SK-N-SH (cell line): ENCODE results near the gene ITPRIPL2. TPM values are rescaled to one million over a fixed set of nuclear protein-coding genes. Genes with fewer than 3 reads are reported as not detected.

Source experiments
- CTCF ChIA-PET: fragments of 300-600, 350-600 bp; formaldehyde crosslinking; extraction: SDS; loops from one replicate; lab custom pipeline; 2021; lab: Yijun Ruan, JAX
- POLR2A ChIA-PET: fragments of 350-600 bp; sonication (Branson Sonifier 250); formaldehyde crosslinking; extraction: SDS; loops from one replicate; lab custom pipeline; 2020; ENCODE audit warnings: antibody characterized with exemption, inconsistent platforms; lab: Yijun Ruan, JAX
- DNase-seq: peaks from one replicate; pipeline ENCODE4 v3.0.0; 2012
- H2AFZ ChIP-seq: fragments of 200-600 bp; sonication (generic); 2 replicates; pipeline ENCODE4 v1.8.1; 2016; ENCODE audit warnings: antibody characterized with exemption, mild to moderate bottlenecking, low read depth
- H3F3A ChIP-seq: fragments of 200-600 bp; sonication (generic); replicated peaks from 2 replicates; pipeline ENCODE3; 2016; ENCODE audit warnings: antibody characterized with exemption, mild to moderate bottlenecking; ENCODE audit not compliant: insufficient read depth
- H3K27ac ChIP-seq, 2 experiments: fragments of 200-500 bp in 1 of 2; fragments of 200-600 bp in 1 of 2; sonication (Bioruptor generic) in 1 of 2; sonication (generic), shearing (Covaris generic) in 1 of 2; 2 replicates each; pipeline versions ENCODE4 v1.5.1 to v1.6.1; 2014 to 2016; ENCODE audit warnings: low read depth in 2 of 2, inconsistent platforms in 1 of 2, low read length in 1 of 2, mild to moderate bottlenecking in 1 of 2, mixed read lengths in 1 of 2
- H3K27me3 ChIP-seq: fragments of 200-600 bp; sonication (generic), shearing (Covaris generic); 2 replicates; pipeline ENCODE4 v1.6.1; 2016; ENCODE audit warnings: mixed run types; ENCODE audit not compliant: insufficient read depth
- H3K36me3 ChIP-seq, 2 experiments: fragments of 200-500 bp in 1 of 2; fragments of 200-600 bp in 1 of 2; sonication (Bioruptor generic) in 1 of 2; sonication (generic) in 1 of 2; replicated peaks in 1 of 2; 2 replicates each; pipeline versions ENCODE3 to v1.5.1; 2014 to 2016; ENCODE audit warnings: low read length in 1 of 2, mild to moderate bottlenecking in 1 of 2; ENCODE audit not compliant: insufficient read depth in 2 of 2, control insufficient read depth in 1 of 2
- H3K4me1 ChIP-seq, 2 experiments: fragments of 200-500 bp in 1 of 2; fragments of 200-600 bp in 1 of 2; sonication (Bioruptor generic) in 1 of 2; sonication (generic), shearing (Covaris generic) in 1 of 2; 2 replicates each; pipeline versions ENCODE4 v1.5.1 to v1.6.1; 2014 to 2016; ENCODE audit warnings: low read depth in 1 of 2, low read length in 1 of 2, mixed run types in 1 of 2; ENCODE audit not compliant: insufficient read depth in 2 of 2, control insufficient read depth in 1 of 2
- H3K4me2 ChIP-seq: fragments of 200-600 bp; sonication (generic), shearing (Covaris generic); 2 replicates; pipeline ENCODE4 v1.6.1; 2017; ENCODE audit warnings: mixed run types
- H3K4me3 ChIP-seq, 2 experiments: fragments of 200-500 bp in 1 of 2; fragments of 200-600 bp in 1 of 2; sonication (Bioruptor generic) in 1 of 2; sonication (generic), shearing (Covaris generic) in 1 of 2; 2 replicates each; pipeline versions ENCODE4 v1.5.1 to v1.8.1; 2014 to 2016; ENCODE audit warnings: low read depth in 2 of 2, inconsistent platforms in 1 of 2, low read length in 1 of 2, mild to moderate bottlenecking in 1 of 2, mixed read lengths in 1 of 2, moderate library complexity in 1 of 2
- H3K79me2 ChIP-seq: fragments of 200-600 bp; sonication (generic); 2 replicates; pipeline ENCODE4 v1.8.1; 2017; ENCODE audit warnings: mild to moderate bottlenecking; ENCODE audit not compliant: insufficient read depth
- H3K9ac ChIP-seq: fragments of 200-600 bp; sonication (generic); 2 replicates; pipeline ENCODE4 v1.6.1; 2017; ENCODE audit warnings: mixed run types
- H3K9me2 ChIP-seq: fragments of 200-600 bp; sonication (generic); 2 replicates; pipeline ENCODE4 v1.6.1; 2017; ENCODE audit warnings: mixed run types
- H3K9me3 ChIP-seq: fragments of 200-600 bp; sonication (generic); 2 replicates; pipeline ENCODE4 v1.6.1; 2017; ENCODE audit warnings: mixed run types, mild to moderate bottlenecking, moderate library complexity
- H4K20me1 ChIP-seq: fragments of 200-600 bp; sonication (generic); 2 replicates; pipeline ENCODE4 v1.6.1; 2017; ENCODE audit warnings: mild to moderate bottlenecking, mixed run types; ENCODE audit not compliant: insufficient read depth
- CHD2 ChIP-seq: fragments of 150-350 bp; IDR thresholded peaks from 2 replicates; pipeline ENCODE4 v1.6.1; 2018; ENCODE audit warnings: low read length; ENCODE audit not compliant: partially characterized antibody
- EP300 ChIP-seq, 2 experiments: IDR thresholded peaks; 2 replicates each; pipeline versions ENCODE4 v1.4.0 to v1.6.1; 2012; ENCODE audit warnings: borderline replicate concordance in 1 of 2, low read depth in 1 of 2, low read length in 1 of 2
- EZH2phosphoT487 ChIP-seq: fragments of 200-600 bp; sonication (generic); IDR thresholded peaks from 2 replicates; pipeline ENCODE4 v1.6.1; 2017; ENCODE audit warnings: low read depth, mixed run types, mild to moderate bottlenecking, antibody characterized with exemption, moderate library complexity, borderline replicate concordance
- FOSL2 ChIP-seq: IDR thresholded peaks from 2 replicates; pipeline ENCODE4 v1.4.0; 2012; ENCODE audit warnings: low read depth, mild to moderate bottlenecking, moderate library complexity, borderline replicate concordance
- FOXJ3 ChIP-seq: sonication (generic); formaldehyde crosslinking; IDR thresholded peaks from 2 replicates; pipeline ENCODE4 v1.5.1; 2020; ENCODE audit warnings: mild to moderate bottlenecking, missing genetic modification reagents
- FOXM1 ChIP-seq: IDR thresholded peaks from 2 replicates; pipeline ENCODE4 v1.4.0; 2012; ENCODE audit warnings: low read depth, mild to moderate bottlenecking
- MXI1 ChIP-seq: IDR thresholded peaks from 2 replicates; pipeline ENCODE4 v1.6.1; 2012; ENCODE audit warnings: mild to moderate bottlenecking, low read depth, low read length, improper control_type of control experiment
- POLR2AphosphoS5 ChIP-seq: IDR thresholded peaks from 2 replicates; pipeline ENCODE4 v1.6.1; 2012; ENCODE audit warnings: low read depth, low read length
- RFX5 ChIP-seq: IDR thresholded peaks from 2 replicates; pipeline ENCODE4 v1.6.1; 2012; ENCODE audit warnings: mild to moderate bottlenecking, improper control_type of control experiment, low read length
- RXRA ChIP-seq: IDR thresholded peaks from 2 replicates; pipeline ENCODE4 v1.4.0; 2012; ENCODE audit warnings: low read depth, mild to moderate bottlenecking, borderline replicate concordance
- SIN3A ChIP-seq: IDR thresholded peaks from 2 replicates; pipeline ENCODE4 v1.6.1; 2012; ENCODE audit warnings: low read depth, mild to moderate bottlenecking, low read length, moderate library complexity, borderline replicate concordance
- SMC3 ChIP-seq: IDR thresholded peaks from 2 replicates; pipeline ENCODE4 v1.6.1; 2012; ENCODE audit warnings: low read depth, low read length, improper control_type of control experiment
- TAF1 ChIP-seq: IDR thresholded peaks from 2 replicates; pipeline ENCODE4 v1.6.1; 2012; ENCODE audit warnings: low read depth, mild to moderate bottlenecking, low read length, moderate library complexity, borderline replicate concordance
- WGBS: methylation state at CpG from one replicate; pipeline ENCODE4 v1.1.6; 2017; ENCODE audit warnings: low lambda C conversion rate; 5-methylcytosine and 5-hydroxymethylcytosine counted together
- polyA plus RNA-seq, 3 experiments: library from polyadenylated mRNA; depleted of rRNA; stranded (reverse); fragments of >200 nt; gene quantifications; 2 replicates each; pipeline ENCODE4 v1.2.3, GENCODE V29; 2012
- TF ChIP-seq, protein P1 (sequence below): IDR thresholded peaks from 2 replicates; pipeline ENCODE4; 2012
- TF ChIP-seq, protein P2 (sequence below): IDR thresholded peaks from 2 replicates; pipeline ENCODE4 v1.6.1; 2012; ENCODE audit warnings: mild to moderate bottlenecking, low read depth, low read length, moderate library complexity
- TF ChIP-seq, protein P3 (sequence below): fragments of 150-350 bp; IDR thresholded peaks from 2 replicates; pipeline ENCODE4 v1.6.1; 2016; ENCODE audit warnings: mild to moderate bottlenecking, low read depth, low read length

Gene ITPRIPL2
- polyA plus RNA-seq, 1 of the 3 experiments (the other 2 are of a cell fraction) = 4.3 TPM

DNA sequence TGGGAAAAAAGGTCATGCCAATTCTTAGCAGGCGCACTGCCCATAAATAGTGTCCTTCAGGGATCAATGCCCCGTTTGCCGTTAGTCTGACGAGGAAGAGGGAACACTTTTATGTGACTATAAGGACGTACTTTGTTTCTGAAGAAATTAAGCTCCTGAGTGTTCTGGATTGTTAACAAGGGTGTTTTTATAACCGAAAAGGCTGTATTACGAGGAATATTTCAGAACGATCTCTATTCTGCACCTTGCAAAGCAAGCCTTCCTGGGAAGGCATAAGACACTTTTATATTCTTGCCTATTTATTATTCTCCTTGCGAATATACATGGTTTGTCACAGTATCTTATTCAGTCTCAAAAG lies 29.8 kb downstream of the ITPRIPL2 start:
- no peaks in the 10 kb centered on the region for H3K9me2 ChIP-seq
- ChIA-PET POLR2A (no interaction called here), CTCF (interaction anchor here (0.6 to 2.4 kb wide), 6 partner anchors 12 to 245 kb away, joined by 3 to 7 read pairs (median 4); partner anchors contain the start of gene ITPRIPL2)
- no peak for DNase-seq
- peaks cover 5 to 11% of the 10 kb centered on the region in 2 experiments; a peak in 3 of 4 replicates for H3K4me1 ChIP-seq
- no peaks in the 10 kb centered on the region for H4K20me1 ChIP-seq
- no peaks in the 10 kb centered on the region for H3K36me3 ChIP-seq
- TF ChIP-seq CHD2 (no peak), SMC3 (no peak), SIN3A (no peak), EZH2phosphoT487 (no peak), FOSL2 (no peak), TAF1 (no peak), RFX5 (no peak), FOXJ3 (no peak), FOXM1 (no peak), RXRA (no peak), POLR2AphosphoS5 (no peak), EP300 (IDR thresholded peaks at IDR 0.05; ENCODE audit: borderline replicate concordance in 1 of 2, low read depth in 1 of 2, low read length in 1 of 2) (no peak)
- TF ChIP-seq, protein P1, sequence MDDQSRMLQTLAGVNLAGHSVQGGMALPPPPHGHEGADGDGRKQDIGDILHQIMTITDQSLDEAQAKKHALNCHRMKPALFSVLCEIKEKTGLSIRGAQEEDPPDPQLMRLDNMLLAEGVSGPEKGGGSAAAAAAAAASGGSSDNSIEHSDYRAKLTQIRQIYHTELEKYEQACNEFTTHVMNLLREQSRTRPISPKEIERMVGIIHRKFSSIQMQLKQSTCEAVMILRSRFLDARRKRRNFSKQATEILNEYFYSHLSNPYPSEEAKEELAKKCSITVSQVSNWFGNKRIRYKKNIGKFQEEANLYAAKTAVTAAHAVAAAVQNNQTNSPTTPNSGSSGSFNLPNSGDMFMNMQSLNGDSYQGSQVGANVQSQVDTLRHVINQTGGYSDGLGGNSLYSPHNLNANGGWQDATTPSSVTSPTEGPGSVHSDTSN = no peak
- no peak overlapping the region for H3K9ac ChIP-seq
- H3K79me2 ChIP-seq = no peaks in the 10 kb centered on the region
- H3K27ac ChIP-seq = no peak overlapping the region
- H3K4me3 ChIP-seq = no peak overlapping the region
- H3K27me3 ChIP-seq = no peaks in the 10 kb centered on the region
- no peaks in the 10 kb centered on the region for H3F3A ChIP-seq
- H3K9me3 ChIP-seq = no peaks in the 10 kb centered on the region
- 57% methylated on average over 9 of the region's 9 CpGs for WGBS
- no peak overlapping the region for H3K4me2 ChIP-seq
- H2AFZ ChIP-seq = no peak overlapping the region

DNA sequence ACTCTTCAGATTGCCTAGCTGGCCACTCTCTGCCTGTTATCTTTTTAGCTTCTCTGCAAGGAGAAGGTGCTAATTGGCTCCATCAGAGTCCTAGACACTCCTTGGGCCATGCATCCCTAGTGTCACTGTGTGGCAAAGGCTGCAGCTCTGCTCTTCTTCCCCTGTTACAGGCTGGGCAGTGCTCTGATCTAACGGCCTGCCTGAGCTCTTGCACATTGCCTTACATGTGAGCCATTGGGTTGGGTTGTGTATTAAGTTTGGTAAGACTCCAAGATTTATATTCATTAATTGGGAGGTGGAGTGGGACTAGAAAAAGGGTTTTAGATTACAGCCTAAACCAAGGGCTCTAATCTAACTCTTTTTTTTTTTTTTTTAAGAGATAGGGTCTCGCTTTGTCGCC lies 31.2 kb downstream of the ITPRIPL2 start:
- 78% methylated on average over 3 of the region's 3 CpGs for WGBS
- Histone ChIP-seq H3K9me2 (no peaks in the 10 kb centered on the region), H3F3A (no peaks in the 10 kb centered on the region), H3K4me3 (no peak overlapping the region), H2AFZ (no peak overlapping the region), H3K9me3 (no peaks in the 10 kb centered on the region), H3K4me2 (no peak overlapping the region), H4K20me1 (no peaks in the 10 kb centered on the region), H3K27ac (no peak overlapping the region), H3K36me3 (no peaks in the 10 kb centered on the region), H3K9ac (no peak overlapping the region), H3K4me1 (peaks cover 0 to 3% of the 10 kb centered on the region in 2 experiments; a peak in 2 of 4 replicates), H3K27me3 (no peaks in the 10 kb centered on the region), H3K79me2 (no peaks in the 10 kb centered on the region)
- DNase-seq = no peak
- TF ChIP-seq, protein P1 = no peak
- TF ChIP-seq, protein P2, sequence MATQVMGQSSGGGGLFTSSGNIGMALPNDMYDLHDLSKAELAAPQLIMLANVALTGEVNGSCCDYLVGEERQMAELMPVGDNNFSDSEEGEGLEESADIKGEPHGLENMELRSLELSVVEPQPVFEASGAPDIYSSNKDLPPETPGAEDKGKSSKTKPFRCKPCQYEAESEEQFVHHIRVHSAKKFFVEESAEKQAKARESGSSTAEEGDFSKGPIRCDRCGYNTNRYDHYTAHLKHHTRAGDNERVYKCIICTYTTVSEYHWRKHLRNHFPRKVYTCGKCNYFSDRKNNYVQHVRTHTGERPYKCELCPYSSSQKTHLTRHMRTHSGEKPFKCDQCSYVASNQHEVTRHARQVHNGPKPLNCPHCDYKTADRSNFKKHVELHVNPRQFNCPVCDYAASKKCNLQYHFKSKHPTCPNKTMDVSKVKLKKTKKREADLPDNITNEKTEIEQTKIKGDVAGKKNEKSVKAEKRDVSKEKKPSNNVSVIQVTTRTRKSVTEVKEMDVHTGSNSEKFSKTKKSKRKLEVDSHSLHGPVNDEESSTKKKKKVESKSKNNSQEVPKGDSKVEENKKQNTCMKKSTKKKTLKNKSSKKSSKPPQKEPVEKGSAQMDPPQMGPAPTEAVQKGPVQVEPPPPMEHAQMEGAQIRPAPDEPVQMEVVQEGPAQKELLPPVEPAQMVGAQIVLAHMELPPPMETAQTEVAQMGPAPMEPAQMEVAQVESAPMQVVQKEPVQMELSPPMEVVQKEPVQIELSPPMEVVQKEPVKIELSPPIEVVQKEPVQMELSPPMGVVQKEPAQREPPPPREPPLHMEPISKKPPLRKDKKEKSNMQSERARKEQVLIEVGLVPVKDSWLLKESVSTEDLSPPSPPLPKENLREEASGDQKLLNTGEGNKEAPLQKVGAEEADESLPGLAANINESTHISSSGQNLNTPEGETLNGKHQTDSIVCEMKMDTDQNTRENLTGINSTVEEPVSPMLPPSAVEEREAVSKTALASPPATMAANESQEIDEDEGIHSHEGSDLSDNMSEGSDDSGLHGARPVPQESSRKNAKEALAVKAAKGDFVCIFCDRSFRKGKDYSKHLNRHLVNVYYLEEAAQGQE = no peak
- TF ChIP-seq, protein P3, sequence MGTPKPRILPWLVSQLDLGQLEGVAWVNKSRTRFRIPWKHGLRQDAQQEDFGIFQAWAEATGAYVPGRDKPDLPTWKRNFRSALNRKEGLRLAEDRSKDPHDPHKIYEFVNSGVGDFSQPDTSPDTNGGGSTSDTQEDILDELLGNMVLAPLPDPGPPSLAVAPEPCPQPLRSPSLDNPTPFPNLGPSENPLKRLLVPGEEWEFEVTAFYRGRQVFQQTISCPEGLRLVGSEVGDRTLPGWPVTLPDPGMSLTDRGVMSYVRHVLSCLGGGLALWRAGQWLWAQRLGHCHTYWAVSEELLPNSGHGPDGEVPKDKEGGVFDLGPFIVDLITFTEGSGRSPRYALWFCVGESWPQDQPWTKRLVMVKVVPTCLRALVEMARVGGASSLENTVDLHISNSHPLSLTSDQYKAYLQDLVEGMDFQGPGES = no peak
- TF ChIP-seq FOSL2 = no peak
- no peak for TF ChIP-seq MXI1
- no peak for TF ChIP-seq SMC3
- ChIA-PET CTCF (interaction anchor here (0.9 to 2.4 kb wide), 4 partner anchors 9 to 59 kb away, joined by 3 to 7 read pairs (median 4); no protein-coding TSS in a partner anchor), POLR2A (no interaction called here)
